ENCODE data around the gene ATP10A.

The ATP10A gene

GRCh38 chr15:25742041-25742730 lies 120.9 kb downstream of the ATP10A start:
- no CpG with 5 or more reads among the region's 19 CpGs for WGBS (ENCODE audit: insufficient coverage, insufficient read length)
- no peaks in the 10 kb centered on the region for H3K9me3 ChIP-seq (ENCODE audit: control insufficient read depth, insufficient read depth, low read length)
- DNase-seq (ENCODE audit: low read depth, low spot score): no peak
- H3K4me1 ChIP-seq (ENCODE audit: control insufficient read depth, insufficient read depth, low read length): no peaks in the 10 kb centered on the region
- no peaks in the 10 kb centered on the region for H3K27me3 ChIP-seq (ENCODE audit: control insufficient read depth, insufficient read depth, low read length)
- H3K4me3 ChIP-seq (ENCODE audit: low read length): no peak overlapping the region
- no peak overlapping the region for H3K27ac ChIP-seq (ENCODE audit: low read length)
- no peaks in the 10 kb centered on the region for H3K36me3 ChIP-seq (ENCODE audit: control insufficient read depth, insufficient read depth, low read length)

GRCh38 chr15:25741256-25741580 lies 121.9 kb downstream of the ATP10A start:
- Histone ChIP-seq H3K4me1 (ENCODE audit: control insufficient read depth, insufficient read depth, low read length) (no peaks in the 10 kb centered on the region), H3K27ac (ENCODE audit: low read length) (no peak overlapping the region), H3K9me3 (ENCODE audit: control insufficient read depth, insufficient read depth, low read length) (no peaks in the 10 kb centered on the region), H3K4me3 (ENCODE audit: low read length) (no peak overlapping the region), H3K27me3 (ENCODE audit: control insufficient read depth, insufficient read depth, low read length) (no peaks in the 10 kb centered on the region), H3K36me3 (ENCODE audit: control insufficient read depth, insufficient read depth, low read length) (no peaks in the 10 kb centered on the region)
- WGBS (ENCODE audit: insufficient coverage, insufficient read length): no CpG with 5 or more reads among the region's 5 CpGs
- no peak for DNase-seq (ENCODE audit: low read depth, low spot score)

DNA sequence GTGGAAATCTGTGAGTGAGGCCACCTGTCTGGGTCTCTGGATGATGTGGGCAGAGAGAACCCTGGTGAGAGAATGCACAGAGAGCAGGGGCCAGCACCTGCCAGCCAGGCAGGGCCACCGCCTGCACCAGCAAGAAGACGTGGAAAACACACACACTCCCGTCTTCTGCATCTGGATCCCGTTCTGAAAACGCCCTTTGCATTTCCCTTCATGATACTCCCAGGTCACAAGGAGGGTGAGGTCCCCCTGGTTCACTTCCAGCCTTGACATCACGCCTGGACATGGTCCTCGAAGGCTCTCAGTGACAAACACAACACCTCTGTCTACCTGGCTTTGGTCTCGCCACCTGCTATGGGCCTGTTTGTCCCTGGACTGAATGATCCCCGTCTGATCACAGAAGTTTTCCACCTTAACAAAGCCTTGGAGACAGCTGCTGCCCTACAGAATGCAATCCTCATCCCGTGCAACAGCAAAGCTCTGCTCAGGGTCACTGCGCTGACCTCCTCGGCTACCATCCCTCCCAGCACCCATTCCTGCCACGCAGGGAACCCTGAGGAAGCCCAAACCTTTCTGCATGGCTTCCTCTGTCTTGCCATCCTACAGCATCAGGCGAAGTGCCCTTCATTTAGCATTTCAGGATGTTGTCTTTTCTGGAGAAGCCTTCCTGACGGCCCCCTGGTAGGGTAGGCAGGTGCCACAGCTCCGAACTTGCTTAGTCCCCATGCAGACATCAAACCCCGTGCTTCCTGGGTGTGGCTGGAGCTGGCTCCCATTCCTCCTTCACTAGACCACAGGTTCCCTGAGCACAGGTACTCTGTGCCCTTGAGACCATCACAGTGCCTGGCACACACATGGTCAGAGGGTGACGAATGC lies 122.5 kb downstream of the ATP10A start:
- H3K27me3 ChIP-seq (ENCODE audit: control insufficient read depth, insufficient read depth, low read length): no peaks in the 10 kb centered on the region
- WGBS (ENCODE audit: insufficient coverage, insufficient read length): no CpG with 5 or more reads among the region's 18 CpGs
- no peaks in the 10 kb centered on the region for H3K9me3 ChIP-seq (ENCODE audit: control insufficient read depth, insufficient read depth, low read length)
- no peak overlapping the region for H3K27ac ChIP-seq (ENCODE audit: low read length)
- no peaks in the 10 kb centered on the region for H3K4me1 ChIP-seq (ENCODE audit: control insufficient read depth, insufficient read depth, low read length)
- DNase-seq (ENCODE audit: low read depth, low spot score): no peak
- no peaks in the 10 kb centered on the region for H3K36me3 ChIP-seq (ENCODE audit: control insufficient read depth, insufficient read depth, low read length)
- H3K4me3 ChIP-seq (ENCODE audit: low read length): no peak overlapping the region

DNA sequence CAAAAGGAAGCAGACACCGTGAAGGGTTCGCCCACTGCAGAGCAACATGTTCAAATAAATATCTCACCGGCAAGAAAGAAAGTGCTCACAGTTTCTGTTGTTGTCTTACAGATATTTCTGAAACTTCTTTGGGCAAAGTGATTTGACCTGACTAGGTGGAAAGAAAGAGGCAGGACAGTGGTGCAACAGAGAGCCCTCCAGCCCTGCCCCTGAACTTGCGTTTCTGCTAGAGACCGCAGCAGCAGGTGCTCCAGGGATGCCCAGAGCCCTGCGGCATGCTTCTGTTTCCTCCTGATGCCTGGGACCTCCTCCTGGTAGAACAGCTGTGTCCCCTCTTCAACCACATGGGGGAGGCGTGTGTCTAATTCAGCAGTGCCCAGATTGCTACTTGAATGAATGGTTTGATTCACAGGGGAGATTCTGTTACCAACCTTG lies 123.4 kb downstream of the ATP10A start:
- H3K4me1 ChIP-seq (ENCODE audit: control insufficient read depth, insufficient read depth, low read length): no peaks in the 10 kb centered on the region
- H3K36me3 ChIP-seq (ENCODE audit: control insufficient read depth, insufficient read depth, low read length): no peaks in the 10 kb centered on the region
- no peak overlapping the region for H3K27ac ChIP-seq (ENCODE audit: low read length)
- DNase-seq (ENCODE audit: low read depth, low spot score): no peak
- no peaks in the 10 kb centered on the region for H3K27me3 ChIP-seq (ENCODE audit: control insufficient read depth, insufficient read depth, low read length)
- no peaks in the 10 kb centered on the region for H3K9me3 ChIP-seq (ENCODE audit: control insufficient read depth, insufficient read depth, low read length)
- WGBS (ENCODE audit: insufficient coverage, insufficient read length): no CpG with 5 or more reads among the region's 7 CpGs
- H3K4me3 ChIP-seq (ENCODE audit: low read length): no peak overlapping the region

- Histone ChIP-seq H3K27ac (ENCODE audit: low read length) (no peak overlapping the region), H3K9me3 (ENCODE audit: control insufficient read depth, insufficient read depth, low read length) (no peaks in the 10 kb centered on the region), H3K27me3 (ENCODE audit: control insufficient read depth, insufficient read depth, low read length) (no peaks in the 10 kb centered on the region), H3K36me3 (ENCODE audit: control insufficient read depth, insufficient read depth, low read length) (no peaks in the 10 kb centered on the region), H3K4me3 (ENCODE audit: low read length) (no peak overlapping the region), H3K4me1 (ENCODE audit: control insufficient read depth, insufficient read depth, low read length) (no peaks in the 10 kb centered on the region)
- DNase-seq (ENCODE audit: low read depth, low spot score): no peak
- no CpG with 5 or more reads among the region's 7 CpGs for WGBS (ENCODE audit: insufficient coverage, insufficient read length)
Observed at GRCh38 chr15:25738171-25738965, 124.8 kb downstream of the ATP10A start.

- Histone ChIP-seq H3K36me3 (ENCODE audit: control insufficient read depth, insufficient read depth, low read length) (no peaks in the 10 kb centered on the region), H3K4me1 (ENCODE audit: control insufficient read depth, insufficient read depth, low read length) (no peaks in the 10 kb centered on the region), H3K4me3 (ENCODE audit: low read length) (no peak overlapping the region), H3K27ac (ENCODE audit: low read length) (no peak overlapping the region), H3K27me3 (ENCODE audit: control insufficient read depth, insufficient read depth, low read length) (no peaks in the 10 kb centered on the region), H3K9me3 (ENCODE audit: control insufficient read depth, insufficient read depth, low read length) (no peaks in the 10 kb centered on the region; the same call in 1 of the 2 replicates)
- no CpG with 5 or more reads among the region's 4 CpGs for WGBS (ENCODE audit: insufficient coverage, insufficient read length)
- no peak for DNase-seq (ENCODE audit: low read depth, low spot score)
Observed at GRCh38 chr15:25737218-25737643, 125.9 kb downstream of the ATP10A start.

GRCh38 chr15:25736461-25736860 lies 126.7 kb downstream of the ATP10A start:
- Histone ChIP-seq H3K4me1 (ENCODE audit: control insufficient read depth, insufficient read depth, low read length) (no peaks in the 10 kb centered on the region), H3K27me3 (ENCODE audit: control insufficient read depth, insufficient read depth, low read length) (no peaks in the 10 kb centered on the region), H3K36me3 (ENCODE audit: control insufficient read depth, insufficient read depth, low read length) (no peaks in the 10 kb centered on the region), H3K4me3 (ENCODE audit: low read length) (no peak overlapping the region), H3K9me3 (ENCODE audit: control insufficient read depth, insufficient read depth, low read length) (no peaks in the 10 kb centered on the region; the same call in 1 of the 2 replicates), H3K27ac (ENCODE audit: low read length) (no peak overlapping the region)
- WGBS (ENCODE audit: insufficient coverage, insufficient read length): no CpG with 5 or more reads among the region's 3 CpGs
- DNase-seq (ENCODE audit: low read depth, low spot score): no peak

- no CpG with 5 or more reads among the region's 30 CpGs for WGBS (ENCODE audit: insufficient coverage, insufficient read length)
- no peak for DNase-seq (ENCODE audit: low read depth, low spot score)
- Histone ChIP-seq H3K27ac (ENCODE audit: low read length) (no peak overlapping the region), H3K4me3 (ENCODE audit: low read length) (no peak overlapping the region), H3K36me3 (ENCODE audit: control insufficient read depth, insufficient read depth, low read length) (no peaks in the 10 kb centered on the region), H3K27me3 (ENCODE audit: control insufficient read depth, insufficient read depth, low read length) (no peaks in the 10 kb centered on the region), H3K4me1 (ENCODE audit: control insufficient read depth, insufficient read depth, low read length) (no peaks in the 10 kb centered on the region), H3K9me3 (ENCODE audit: control insufficient read depth, insufficient read depth, low read length) (no peaks in the 10 kb centered on the region; the same call in 1 of the 2 replicates)
Observed at GRCh38 chr15:25735550-25736384, 127.4 kb downstream of the ATP10A start.

GRCh38 chr15:25734680-25735355 lies 128.3 kb downstream of the ATP10A start:
- Histone ChIP-seq H3K4me1 (ENCODE audit: control insufficient read depth, insufficient read depth, low read length) (no peaks in the 10 kb centered on the region), H3K36me3 (ENCODE audit: control insufficient read depth, insufficient read depth, low read length) (no peaks in the 10 kb centered on the region), H3K27me3 (ENCODE audit: control insufficient read depth, insufficient read depth, low read length) (no peaks in the 10 kb centered on the region), H3K9me3 (ENCODE audit: control insufficient read depth, insufficient read depth, low read length) (no peaks in the 10 kb centered on the region; the same call in 1 of the 2 replicates), H3K4me3 (ENCODE audit: low read length) (no peak overlapping the region), H3K27ac (ENCODE audit: low read length) (no peak overlapping the region)
- DNase-seq (ENCODE audit: low read depth, low spot score): no peak
- no CpG with 5 or more reads among the region's 17 CpGs for WGBS (ENCODE audit: insufficient coverage, insufficient read length)
